Psoas muscle (tissue), 8 donors: ENCODE data around the gene C1QC. TPM values are rescaled to one million over a fixed set of nuclear protein-coding genes. Genes with fewer than 3 reads are reported as not detected.
A peak's percentile ranks its signal among the peaks of the same experiment; 100 is the strongest.

Experiments
- ATAC-seq, 4 donors: fragments of 200-7000 bp; cut with Tn5 transposase; one replicate each; pipeline ENCODE4 v1.9.1; 2020; ENCODE audit warnings: moderate library complexity in 3 of 4, mild to moderate bottlenecking in 2 of 4
- DNase-seq, 2 donors: peaks; one replicate each; pipeline ENCODE4 v3.0.0-alpha.2; 2020
- H3K27ac ChIP-seq: fragments of 200-600 bp; one replicate; pipeline ENCODE4 v1.8.0; 2022
- H3K27me3 ChIP-seq, 3 donors: fragments of 200-600 bp in 1 of 3; one replicate each; pipeline versions ENCODE4 v1.6.1 to v1.8.0; 2013 to 2022; ENCODE audit warnings: low read length in 2 of 3, mild to moderate bottlenecking in 2 of 3, moderate library complexity in 1 of 3; ENCODE audit not compliant: insufficient read depth in 3 of 3
- H3K36me3 ChIP-seq, 2 donors: fragments of 200-600 bp in 1 of 2; one replicate each; pipeline versions ENCODE4 v1.6.1 to v1.8.0; 2013 to 2022; ENCODE audit warnings: low read depth in 1 of 2, mild to moderate bottlenecking in 1 of 2, moderate library complexity in 1 of 2; ENCODE audit not compliant: insufficient read depth in 1 of 2
- H3K4me1 ChIP-seq: fragments of 200-600 bp; one replicate; pipeline ENCODE4 v1.8.0; 2022
- H3K4me3 ChIP-seq: fragments of 200-600 bp; one replicate; pipeline ENCODE4 v1.8.0; 2022; ENCODE audit warnings: mild to moderate bottlenecking
- H3K9me3 ChIP-seq: fragments of 200-600 bp; one replicate; pipeline ENCODE4 v1.8.0; 2022
- WGBS, 3 donors: extraction: QIAGEN DNeasy Blood & Tissue Kit; methylation state at CpG; one replicate each; pipeline versions ENCODE4 v1.1.6 to v1.1.7; 2013; 5-methylcytosine and 5-hydroxymethylcytosine counted together
- intact Hi-C, 2 donors: fragments of 100-400 bp; cut with DNase I; formaldehyde crosslinking; loops; one replicate each; pipeline versions ENCODE4 v1.11.0 to v1.14.2; 2022
- polyA plus RNA-seq, 3 donors: library from polyadenylated mRNA; stranded (reverse); fragments of 200-250 nt; gene quantifications; one replicate each; pipeline ENCODE4 v1.2.3, GENCODE V29; 2013
- total RNA-seq, 4 donors: library from RNA; stranded (reverse); fragmentation: NEBNext Ultra II Directional in 2 of 4; extraction: Animal tissue kit (Norgen Biotek cat#: 25700) in 2 of 4; gene quantifications; one replicate each; pipeline versions ENCODE4 v1.2.1 to v1.2.4, GENCODE V29; 2021 to 2023
- TF ChIP-seq, protein P1 (sequence below): fragments of 200-600 bp; IDR thresholded peaks from one replicate; pipeline ENCODE4 v1.8.0; 2022; ENCODE audit warnings: antibody characterized with exemption
- donor health status: healthy with polysubstance abuse.
- donor health status: DM: no; HTN: no; CAD: no; lungs with moderate emphysema.
- donor health status: Bipolar disorder and iron deficiency.
- donor health status: healthy.
- donor health status: DM: yes; HTN: yes; CAD: no.
- donor health status: DM: no; HTN: no; CAD: no.
- donor health status: DM: no; HTN: no; CAD: no.
- donor health status: DM: yes; HTN: yes; CAD: no.

Gene C1QC
- total and polyA plus RNA-seq, 7 donors, result 8.7 to 39.1 (median 24.2) TPM

GRCh38 chr1:22609291-22609690 is 34.1 kb upstream of the C1QC start:
- TF ChIP-seq, protein P1, sequence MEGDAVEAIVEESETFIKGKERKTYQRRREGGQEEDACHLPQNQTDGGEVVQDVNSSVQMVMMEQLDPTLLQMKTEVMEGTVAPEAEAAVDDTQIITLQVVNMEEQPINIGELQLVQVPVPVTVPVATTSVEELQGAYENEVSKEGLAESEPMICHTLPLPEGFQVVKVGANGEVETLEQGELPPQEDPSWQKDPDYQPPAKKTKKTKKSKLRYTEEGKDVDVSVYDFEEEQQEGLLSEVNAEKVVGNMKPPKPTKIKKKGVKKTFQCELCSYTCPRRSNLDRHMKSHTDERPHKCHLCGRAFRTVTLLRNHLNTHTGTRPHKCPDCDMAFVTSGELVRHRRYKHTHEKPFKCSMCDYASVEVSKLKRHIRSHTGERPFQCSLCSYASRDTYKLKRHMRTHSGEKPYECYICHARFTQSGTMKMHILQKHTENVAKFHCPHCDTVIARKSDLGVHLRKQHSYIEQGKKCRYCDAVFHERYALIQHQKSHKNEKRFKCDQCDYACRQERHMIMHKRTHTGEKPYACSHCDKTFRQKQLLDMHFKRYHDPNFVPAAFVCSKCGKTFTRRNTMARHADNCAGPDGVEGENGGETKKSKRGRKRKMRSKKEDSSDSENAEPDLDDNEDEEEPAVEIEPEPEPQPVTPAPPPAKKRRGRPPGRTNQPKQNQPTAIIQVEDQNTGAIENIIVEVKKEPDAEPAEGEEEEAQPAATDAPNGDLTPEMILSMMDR, result no peak
- WGBS, 3 donors, result 4 to 15% (median 10%) methylated on average over 6 of the region's 6 CpGs
- H3K27me3 ChIP-seq, result peaks cover 0 to 40% (median 13%) of the 10 kb centered on the region in 3 donors

GRCh38 chr1:22611530-22611947 is 31.9 kb upstream of the C1QC start:
- no peaks in the 10 kb centered on the region for H3K36me3 ChIP-seq
- H3K27ac ChIP-seq, result no peak overlapping the region
- TF ChIP-seq, protein P1, result no peak
- WGBS, 3 donors, result 18 to 21% (median 20%) methylated on average over 6 to 7 of the region's 7 CpGs
- H3K4me3 ChIP-seq, result no peak overlapping the region
- intact Hi-C loops, result no loop called here
- no peaks in the 10 kb centered on the region for H3K4me1 ChIP-seq
- H3K27me3 ChIP-seq, result peaks cover 0 to 36% (median 7%) of the 10 kb centered on the region in 3 donors
- DNase-seq (peak; percentile 35 to 43), ATAC-seq (no peak)
- no peaks in the 10 kb centered on the region for H3K9me3 ChIP-seq

More at GRCh38 chr1:22609291-22609690, 34.1 kb upstream of the C1QC start:
- Histone ChIP-seq H3K36me3 (no peaks in the 10 kb centered on the region), H3K9me3 (no peaks in the 10 kb centered on the region), H3K27ac (no peak overlapping the region), H3K4me3 (no peak overlapping the region), H3K4me1 (no peaks in the 10 kb centered on the region)
- DNase-seq, result peak in 1 of 2 donors; percentile 15
- ATAC-seq, result no peak
- intact Hi-C loops, result no loop called here

GRCh38 chr1:22612671-22613571 is 30.5 kb upstream of the C1QC start:
- no peaks in the 10 kb centered on the region for H3K9me3 ChIP-seq
- ATAC-seq (no peak), DNase-seq (peak in 1 of 2 donors; percentile 30)
- H3K27ac ChIP-seq, result no peak overlapping the region
- WGBS, 3 donors, result 39 to 44% (median 41%) methylated on average over 12 of the region's 12 CpGs
- no peaks in the 10 kb centered on the region for H3K4me1 ChIP-seq
- H3K36me3 ChIP-seq, result no peaks in the 10 kb centered on the region
- peaks cover 0 to 49% (median 7%) of the 10 kb centered on the region in 3 donors for H3K27me3 ChIP-seq
- intact Hi-C loops, result no loop called here
- H3K4me3 ChIP-seq, result no peak overlapping the region
- TF ChIP-seq, protein P1, result no peak

DNA sequence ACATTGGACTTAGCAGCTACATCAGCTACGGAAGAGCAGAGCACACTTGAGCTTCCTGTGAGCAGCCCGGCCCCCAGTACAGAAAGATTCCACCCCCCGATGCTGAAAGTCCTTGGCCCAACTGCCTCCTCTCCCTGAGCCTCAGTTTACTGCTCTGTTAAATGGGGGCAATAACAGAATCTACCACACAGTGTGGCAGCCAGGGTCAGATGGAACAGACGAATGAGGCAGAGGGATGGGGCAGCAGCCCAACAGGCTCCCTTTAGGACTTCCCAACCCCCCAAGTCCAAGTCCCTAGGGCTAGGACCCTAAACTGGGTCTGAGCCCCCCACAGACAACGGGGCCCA is 29.9 kb upstream of the C1QC start:
- TF ChIP-seq, protein P1, result no peak
- H3K27me3 ChIP-seq, result peaks cover 0 to 50% (median 12%) of the 10 kb centered on the region in 3 donors
- no peak overlapping the region for H3K27ac ChIP-seq
- DNase-seq (no peak), ATAC-seq (no peak)
- no peak overlapping the region for H3K4me3 ChIP-seq
- H3K4me1 ChIP-seq, result no peaks in the 10 kb centered on the region
- 59 to 60% (median 60%) methylated on average over 5 of the region's 5 CpGs for WGBS, 3 donors
- intact Hi-C loops, result no loop called here
- H3K9me3 ChIP-seq, result no peaks in the 10 kb centered on the region
- no peaks in the 10 kb centered on the region for H3K36me3 ChIP-seq
